ENCODE data around the gene SGPP1.

- no peak for TF ChIP-seq CTCF (conservative IDR thresholded peaks at IDR 0.05; ENCODE audit: low read depth, low read length)
- TF ChIP-seq POLR2A (IDR thresholded peaks at IDR 0.05; ENCODE audit: low read depth, low read length): no peak
- no peak for TF ChIP-seq MAZ (IDR thresholded peaks at IDR 0.05; ENCODE audit: borderline replicate concordance, low read depth, low read length)
- no peak for TF ChIP-seq CEBPB (IDR thresholded peaks at IDR 0.05; ENCODE audit: low read depth, low read length)
- TF ChIP-seq, protein P1, sequence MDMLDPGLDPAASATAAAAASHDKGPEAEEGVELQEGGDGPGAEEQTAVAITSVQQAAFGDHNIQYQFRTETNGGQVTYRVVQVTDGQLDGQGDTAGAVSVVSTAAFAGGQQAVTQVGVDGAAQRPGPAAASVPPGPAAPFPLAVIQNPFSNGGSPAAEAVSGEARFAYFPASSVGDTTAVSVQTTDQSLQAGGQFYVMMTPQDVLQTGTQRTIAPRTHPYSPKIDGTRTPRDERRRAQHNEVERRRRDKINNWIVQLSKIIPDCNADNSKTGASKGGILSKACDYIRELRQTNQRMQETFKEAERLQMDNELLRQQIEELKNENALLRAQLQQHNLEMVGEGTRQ (IDR thresholded peaks at IDR 0.05; ENCODE audit: low read depth, low read length): no peak
- no peak for TF ChIP-seq FOS (IDR thresholded peaks at IDR 0.05; ENCODE audit: low read depth, low read length)
- TF ChIP-seq, protein P2, sequence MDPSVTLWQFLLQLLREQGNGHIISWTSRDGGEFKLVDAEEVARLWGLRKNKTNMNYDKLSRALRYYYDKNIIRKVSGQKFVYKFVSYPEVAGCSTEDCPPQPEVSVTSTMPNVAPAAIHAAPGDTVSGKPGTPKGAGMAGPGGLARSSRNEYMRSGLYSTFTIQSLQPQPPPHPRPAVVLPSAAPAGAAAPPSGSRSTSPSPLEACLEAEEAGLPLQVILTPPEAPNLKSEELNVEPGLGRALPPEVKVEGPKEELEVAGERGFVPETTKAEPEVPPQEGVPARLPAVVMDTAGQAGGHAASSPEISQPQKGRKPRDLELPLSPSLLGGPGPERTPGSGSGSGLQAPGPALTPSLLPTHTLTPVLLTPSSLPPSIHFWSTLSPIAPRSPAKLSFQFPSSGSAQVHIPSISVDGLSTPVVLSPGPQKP (IDR thresholded peaks at IDR 0.05; ENCODE audit: borderline replicate concordance, low read depth, low read length): no peak
- TF ChIP-seq RCOR1 (IDR thresholded peaks at IDR 0.05; ENCODE audit: insufficient replicate concordance, low read length): no peak
- TF ChIP-seq MAFK (IDR thresholded peaks at IDR 0.05; ENCODE audit: low read depth, low read length): no peak
- no peak for TF ChIP-seq RAD21 (IDR thresholded peaks at IDR 0.05; ENCODE audit: low read length)
- no peak for TF ChIP-seq SMC3 (IDR thresholded peaks at IDR 0.05; ENCODE audit: low read depth, low read length)
- no peak for TF ChIP-seq BHLHE40 (IDR thresholded peaks at IDR 0.05; ENCODE audit: low read depth, low read length)
Observed at GRCh38 chr14:63666335-63666734, 61.5 kb downstream of the SGPP1 start.
